Measurements from ENCODE around the gene SLC15A3. TPM values are rescaled to one million over a fixed set of nuclear protein-coding genes. Genes with fewer than 3 reads are reported as not detected.

The SLC15A3 gene
- total RNA-seq, 2 experiments from 2014 or later = 10.5 to 11.9 TPM

- no peak overlapping the region for H3K4me3 Mint-ChIP-seq
- H3K4me1 ChIP-seq (ENCODE audit: insufficient read depth, low read length) = no peaks in the 10 kb centered on the region
- H3K9me3 ChIP-seq (ENCODE audit: control insufficient read depth in 1 of 2, insufficient read depth in 1 of 2, low read length in 2 of 2) = no peaks in the 10 kb centered on the region
- no peaks in the 10 kb centered on the region for H3K27me3 ChIP-seq (ENCODE audit: control insufficient read depth in 1 of 2, insufficient read depth in 2 of 2, low read length in 2 of 2)
- no peak overlapping the region for H3K4me3 ChIP-seq (ENCODE audit: low read length)
- no peak overlapping the region for H3K27ac Mint-ChIP-seq
- no peak for TF ChIP-seq CTCF (IDR thresholded peaks at IDR 0.05)
- no peak for ATAC-seq (ENCODE audit: poor library complexity)
- DNase-seq = no peak
- ChIA-PET CTCF (no interaction called here), POLR2A (interaction anchor here (1.0 kb wide), 1 partner anchor 29 kb away, joined by 3 read pairs; the partner anchor contains the start of gene TMEM109)
- intact Hi-C loops (cut with DNase I, micrococcal nuclease) = loop anchor here in 1 of 2 experiments (5.0 kb wide), 1 partner anchor 839 kb away; no protein-coding TSS in a partner anchor
- no peak overlapping the region for H3K27ac ChIP-seq (ENCODE audit: low read depth in 1 of 2, low read length in 2 of 2)
- H3K27me3 Mint-ChIP-seq = no peaks in the 10 kb centered on the region
- no peaks in the 10 kb centered on the region for H3K4me1 Mint-ChIP-seq (ENCODE audit: low read depth)
- H3K36me3 Mint-ChIP-seq (ENCODE audit: low read depth) = peaks cover 11% of the 10 kb centered on the region
- no peaks in the 10 kb centered on the region for H3K9me3 Mint-ChIP-seq
- no peaks in the 10 kb centered on the region for H3K36me3 ChIP-seq (ENCODE audit: insufficient read depth, low read length)
Measured at GRCh38 chr11:60942970-60943565, 8.9 kb downstream of the SLC15A3 start.

- ChIA-PET POLR2A (interaction anchor here (1.0 kb wide), 1 partner anchor 29 kb away, joined by 3 read pairs; the partner anchor contains the start of gene TMEM109), CTCF (no interaction called here)
- no peak overlapping the region for H3K27ac Mint-ChIP-seq
Measured at GRCh38 chr11:60942219-60942618, 9.8 kb downstream of the SLC15A3 start.

GRCh38 chr11:60941371-60942119 lies 10.4 kb downstream of the SLC15A3 start:
- intact Hi-C loops (cut with DNase I, micrococcal nuclease) = loop anchor here in 1 of 2 experiments (5.0 kb wide), 1 partner anchor 841 kb away; no protein-coding TSS in a partner anchor
- CTCF ChIA-PET = interaction anchor here (2.0 kb wide), 1 partner anchor 111 kb away, joined by 4 read pairs; no protein-coding TSS in a partner anchor
- TF ChIP-seq CTCF (IDR thresholded peaks at IDR 0.05) = no peak
- no peak overlapping the region for H3K4me3 ChIP-seq (ENCODE audit: low read length)
- POLR2A ChIA-PET = no interaction called here
- H3K27me3 ChIP-seq (ENCODE audit: control insufficient read depth in 1 of 2, insufficient read depth in 2 of 2, low read length in 2 of 2) = no peaks in the 10 kb centered on the region
- no peak for DNase-seq
- Mint-ChIP-seq H3K36me3 (ENCODE audit: low read depth) (peaks cover 11% of the 10 kb centered on the region), H3K4me3 (no peak overlapping the region), H3K9me3 (no peaks in the 10 kb centered on the region), H3K27ac (no peak overlapping the region), H3K4me1 (ENCODE audit: low read depth) (no peaks in the 10 kb centered on the region), H3K27me3 (no peaks in the 10 kb centered on the region)
- H3K36me3 ChIP-seq (ENCODE audit: insufficient read depth, low read length) = no peaks in the 10 kb centered on the region
- no peaks in the 10 kb centered on the region for H3K4me1 ChIP-seq (ENCODE audit: insufficient read depth, low read length)
- H3K9me3 ChIP-seq (ENCODE audit: control insufficient read depth in 1 of 2, insufficient read depth in 1 of 2, low read length in 2 of 2) = no peaks in the 10 kb centered on the region
- ATAC-seq (ENCODE audit: poor library complexity) = no peak
- no peak overlapping the region for H3K27ac ChIP-seq (ENCODE audit: low read depth in 1 of 2, low read length in 2 of 2)

More at GRCh38 chr11:60942219-60942618, 9.8 kb downstream of the SLC15A3 start:
- no peak overlapping the region for H3K4me3 ChIP-seq (ENCODE audit: low read length)
- H3K27ac ChIP-seq (ENCODE audit: low read depth in 1 of 2, low read length in 2 of 2) = no peak overlapping the region
- H3K27me3 Mint-ChIP-seq = no peaks in the 10 kb centered on the region
- TF ChIP-seq CTCF (IDR thresholded peaks at IDR 0.05) = no peak
- no peaks in the 10 kb centered on the region for H3K27me3 ChIP-seq (ENCODE audit: control insufficient read depth in 1 of 2, insufficient read depth in 2 of 2, low read length in 2 of 2)
- H3K36me3 ChIP-seq (ENCODE audit: insufficient read depth, low read length) = no peaks in the 10 kb centered on the region
- H3K4me1 Mint-ChIP-seq (ENCODE audit: low read depth) = no peaks in the 10 kb centered on the region
- H3K9me3 ChIP-seq (ENCODE audit: control insufficient read depth in 1 of 2, insufficient read depth in 1 of 2, low read length in 2 of 2) = no peaks in the 10 kb centered on the region
- ATAC-seq (ENCODE audit: poor library complexity) (no peak), DNase-seq (no peak)
- no peak overlapping the region for H3K4me3 Mint-ChIP-seq
- H3K36me3 Mint-ChIP-seq (ENCODE audit: low read depth) = peaks cover 11% of the 10 kb centered on the region
- no peaks in the 10 kb centered on the region for H3K4me1 ChIP-seq (ENCODE audit: insufficient read depth, low read length)
- intact Hi-C loops (cut with DNase I, micrococcal nuclease) = loop anchor here in 1 of 2 experiments (5.0 kb wide), 1 partner anchor 840 kb away; no protein-coding TSS in a partner anchor
- no peaks in the 10 kb centered on the region for H3K9me3 Mint-ChIP-seq

All from CD4-positive, alpha-beta T cell (primary cell).